ENCODE measurements around the gene UNC50.
"Not testable (repeated sequence)": the region's sequence is repeated elsewhere in the genome, so short reads cannot be mapped to it uniquely, and the experiment has no call there.

UNC50 gene

DNA sequence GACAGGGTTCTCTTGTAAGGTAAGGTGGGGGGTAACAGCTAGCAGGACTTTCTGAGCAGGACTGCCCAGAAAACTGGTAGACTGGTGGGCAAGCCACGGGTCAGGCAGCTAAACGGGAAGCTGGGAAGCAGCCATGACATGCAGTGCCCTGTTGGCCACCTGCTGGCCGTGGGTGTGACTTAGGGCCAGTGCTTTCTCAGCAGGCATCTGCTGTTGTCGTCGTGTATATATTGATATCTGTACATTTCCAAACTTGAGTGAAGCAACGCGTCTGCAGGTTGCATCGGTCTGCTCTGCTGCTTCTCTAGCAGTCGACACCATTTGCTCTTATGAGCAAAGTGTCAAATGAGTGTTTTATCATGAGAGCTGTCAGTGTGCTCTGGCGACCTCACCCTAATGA lies 31.1 kb upstream of the UNC50 start:
- DNase-seq, result no peak

DNA sequence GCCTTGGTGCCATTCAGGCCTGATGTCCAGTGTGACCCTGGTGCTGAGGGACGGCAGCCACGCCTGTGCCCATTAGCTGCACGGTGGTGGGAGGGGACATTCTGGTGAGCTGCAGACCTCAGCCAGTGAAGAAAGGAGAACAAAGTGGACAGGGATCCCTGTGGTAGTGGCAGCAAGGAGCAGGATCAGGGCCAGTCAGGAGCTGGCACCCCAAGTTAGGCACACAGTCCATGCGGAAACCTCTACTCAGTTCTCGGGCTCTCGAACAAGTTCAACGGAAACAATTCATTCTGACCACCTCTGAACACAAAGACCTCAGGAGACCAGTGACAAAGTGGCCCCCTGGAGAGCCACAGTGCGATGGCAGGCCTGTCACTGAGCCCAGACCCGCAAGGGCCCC lies 30.2 kb upstream of the UNC50 start:
- DNase-seq, result no peak

DNA sequence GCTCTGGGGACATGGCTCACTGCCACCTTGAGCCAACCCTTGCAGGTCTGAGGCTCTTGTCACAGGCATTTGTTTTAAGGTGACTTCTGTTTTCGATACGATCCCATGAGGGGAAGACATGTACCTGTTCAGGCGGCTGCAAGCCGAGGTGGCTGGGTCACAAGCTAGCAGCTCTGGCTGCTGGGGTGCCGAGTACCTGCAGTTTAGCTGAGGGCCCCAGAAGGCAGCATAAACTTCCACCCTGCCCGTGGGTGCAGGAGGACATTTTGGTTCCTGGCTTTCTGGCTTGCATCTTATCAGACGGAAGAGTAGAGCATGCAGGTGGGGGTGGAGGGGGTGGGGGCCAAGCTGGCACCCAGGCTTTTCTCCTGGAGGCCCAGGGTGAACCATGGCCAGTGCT lies 28.5 kb upstream of the UNC50 start:
- no peak for DNase-seq

DNA sequence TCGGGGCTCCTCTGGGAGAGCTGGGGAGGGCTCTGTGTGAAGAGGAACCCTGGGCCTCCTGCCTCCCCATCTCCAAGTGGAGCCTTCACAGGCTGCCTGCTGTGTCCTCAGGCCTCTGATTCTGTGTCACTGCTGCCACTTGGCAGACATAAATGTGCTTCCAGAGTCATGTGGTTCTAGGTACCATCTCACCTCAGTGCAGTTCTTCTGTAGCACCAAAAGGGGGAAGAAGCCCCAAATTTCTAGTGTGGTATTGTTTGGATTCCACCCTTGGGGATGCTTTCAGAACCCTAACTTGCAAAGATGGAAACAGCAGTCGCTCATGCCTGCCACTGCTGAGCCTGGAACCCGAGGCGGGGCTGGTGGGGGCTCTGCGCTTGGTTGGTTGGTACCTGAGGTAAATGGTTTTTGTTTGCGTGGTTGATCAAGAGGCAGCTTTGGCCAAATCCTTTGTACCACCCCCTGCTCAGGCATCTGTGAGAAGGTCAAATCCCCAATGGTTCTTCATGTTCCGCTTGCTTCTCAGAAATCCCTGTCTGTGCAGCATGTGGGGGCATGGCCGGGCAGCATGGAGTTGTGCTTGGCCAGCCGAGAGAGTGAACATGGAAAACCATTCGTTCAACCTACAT lies 27.6 kb upstream of the UNC50 start:
- DNase-seq, result no peak

DNA sequence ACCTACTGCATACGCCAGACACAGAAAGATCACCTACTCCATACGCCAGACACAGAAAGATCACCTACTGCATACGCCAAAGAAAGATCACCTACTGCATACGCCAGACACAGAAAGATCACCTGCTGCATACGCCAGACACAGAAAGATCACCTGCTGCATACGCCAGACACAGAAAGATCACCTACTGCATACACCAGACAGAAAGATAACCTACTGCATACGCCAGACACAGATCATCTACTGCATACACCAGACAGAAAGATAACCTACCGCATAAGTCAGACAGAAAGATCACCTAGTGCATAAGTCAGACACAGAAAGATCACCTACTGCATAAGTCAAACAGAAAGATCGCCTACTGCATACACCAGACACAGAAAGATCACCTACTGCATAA lies 25.9 kb upstream of the UNC50 start:
- no peak for DNase-seq

DNA sequence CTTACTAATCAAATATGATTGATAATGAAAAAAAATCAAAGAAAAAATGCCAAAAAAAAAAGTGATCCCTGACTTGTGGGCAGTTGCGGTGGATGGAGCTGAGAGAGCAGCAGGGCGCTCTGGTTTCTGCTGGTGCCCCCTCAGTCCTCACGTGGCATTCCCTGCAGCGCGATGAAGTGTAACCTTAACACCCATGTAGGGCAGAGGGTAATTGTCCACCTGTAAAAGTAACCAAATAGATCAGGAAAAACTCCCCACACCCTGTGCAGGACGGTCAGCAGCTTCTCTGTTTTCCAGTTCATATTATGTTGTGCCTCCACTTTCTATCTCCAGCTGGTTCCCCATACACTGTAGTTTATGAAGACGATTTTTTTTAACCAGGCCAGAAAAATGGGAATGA lies 25.1 kb upstream of the UNC50 start:
- no peak for DNase-seq

DNA sequence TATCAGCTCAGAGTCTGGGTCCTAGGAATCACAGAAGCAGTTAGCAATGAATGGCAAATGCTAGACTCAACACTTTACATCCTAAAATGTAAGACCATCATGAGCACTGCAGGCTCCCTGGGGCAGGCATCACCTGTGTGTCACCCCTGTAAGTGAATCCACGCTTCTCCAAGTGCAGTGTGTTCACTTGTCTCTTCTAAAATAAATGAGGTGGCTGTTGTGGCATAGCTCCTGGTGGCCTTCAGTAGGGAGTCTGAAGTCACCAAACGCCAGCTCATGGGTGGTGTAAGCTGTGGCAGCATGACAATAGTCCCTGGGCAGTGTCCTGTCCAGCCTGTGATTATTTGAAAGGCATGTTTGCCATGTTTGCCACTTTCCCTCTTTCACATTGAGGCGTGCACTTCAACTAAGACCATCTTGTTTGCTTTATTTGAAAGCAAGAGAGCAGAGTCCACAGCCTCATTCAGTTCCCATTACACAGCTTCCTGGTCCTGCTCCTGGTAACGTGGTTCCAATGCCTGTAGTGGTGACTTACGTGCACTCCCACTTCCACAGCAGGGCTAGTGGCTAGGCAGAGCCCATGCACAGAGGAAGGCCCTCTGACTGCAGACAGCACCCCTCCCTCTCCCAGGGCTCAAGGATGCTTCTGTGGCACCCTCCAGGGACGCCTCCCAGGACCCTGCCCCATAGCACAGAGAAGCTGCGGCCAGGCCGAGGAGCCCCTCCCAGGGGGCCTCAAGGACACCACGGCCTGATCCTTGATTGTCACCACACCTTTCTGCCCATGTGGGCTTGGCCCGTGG lies 24.4 kb upstream of the UNC50 start:
- DNase-seq, result no peak

DNA sequence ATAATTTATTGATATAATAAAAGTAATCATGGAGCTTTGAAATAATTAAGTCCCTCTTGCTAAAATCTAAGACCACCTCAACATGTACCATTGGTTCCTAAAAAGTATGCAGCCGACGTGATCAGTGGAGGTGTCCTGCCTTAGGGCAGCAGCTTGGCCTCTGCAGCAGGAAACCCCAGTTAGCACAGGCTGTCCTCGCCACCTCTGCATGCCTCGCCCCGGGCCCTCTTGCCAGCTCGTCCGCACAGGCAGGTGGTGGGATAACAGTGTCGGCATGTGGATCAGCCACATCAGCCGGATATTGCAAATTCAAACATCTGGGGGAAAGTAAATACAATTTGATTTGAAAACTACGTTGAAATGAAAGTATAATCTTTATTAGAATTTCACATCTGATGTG lies 23.0 kb upstream of the UNC50 start:
- DNase-seq, result no peak

DNA sequence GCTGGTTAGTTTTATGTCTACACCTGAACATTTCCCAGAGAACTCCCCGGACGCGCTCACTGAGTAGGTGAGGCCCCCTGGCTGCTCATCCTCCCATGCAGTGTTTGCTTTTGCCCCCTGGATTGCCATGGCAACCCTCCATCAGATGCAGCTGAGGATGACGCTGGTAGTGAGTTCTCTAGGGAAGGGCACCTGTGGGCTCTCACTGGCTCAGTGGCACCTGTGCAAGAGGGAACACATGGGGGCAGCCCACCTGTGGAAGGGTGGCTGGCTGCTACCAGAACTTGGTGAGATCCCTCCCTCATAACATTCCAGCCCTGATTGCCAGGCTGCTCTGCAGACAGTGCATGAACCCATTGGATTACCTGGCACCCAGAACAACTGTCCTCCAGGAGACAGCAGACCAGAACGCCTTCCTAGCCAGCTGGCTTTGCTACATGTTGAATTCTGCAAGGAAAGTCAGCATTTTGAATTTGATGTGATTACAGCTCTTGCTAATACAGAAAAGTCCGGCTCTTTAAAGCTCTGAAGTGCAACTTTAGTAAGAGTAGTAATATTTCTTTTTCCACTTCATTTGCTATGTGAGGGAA lies 21.7 kb upstream of the UNC50 start:
- DNase-seq, result no peak

DNA sequence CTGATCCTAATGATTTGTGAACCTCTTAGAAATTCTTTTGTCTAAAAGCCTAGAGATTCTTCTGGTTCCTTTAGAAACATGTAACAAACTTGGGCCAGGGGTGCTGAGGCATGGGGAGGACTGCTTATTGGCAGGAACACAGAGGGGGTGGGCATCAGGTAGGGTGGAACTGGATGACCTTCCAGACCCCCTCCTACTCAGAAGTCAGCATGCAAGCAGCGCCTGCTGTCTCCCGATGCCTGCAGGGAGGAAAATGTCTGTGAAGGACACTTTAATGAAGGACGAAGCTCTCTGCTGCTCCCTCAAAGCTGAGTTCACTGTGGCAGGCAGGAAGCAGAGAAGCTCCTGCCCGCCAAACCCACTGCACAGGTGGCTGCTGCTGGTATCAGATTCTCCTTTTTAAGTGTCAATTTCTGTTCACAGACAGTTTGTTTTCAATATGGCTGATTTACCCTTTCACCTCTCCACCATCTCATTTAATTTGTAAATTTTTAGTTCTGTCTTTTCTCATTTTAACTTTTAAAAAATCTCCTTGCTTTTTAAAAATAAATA lies 19.4 kb upstream of the UNC50 start:
- DNase-seq, result no peak

DNA sequence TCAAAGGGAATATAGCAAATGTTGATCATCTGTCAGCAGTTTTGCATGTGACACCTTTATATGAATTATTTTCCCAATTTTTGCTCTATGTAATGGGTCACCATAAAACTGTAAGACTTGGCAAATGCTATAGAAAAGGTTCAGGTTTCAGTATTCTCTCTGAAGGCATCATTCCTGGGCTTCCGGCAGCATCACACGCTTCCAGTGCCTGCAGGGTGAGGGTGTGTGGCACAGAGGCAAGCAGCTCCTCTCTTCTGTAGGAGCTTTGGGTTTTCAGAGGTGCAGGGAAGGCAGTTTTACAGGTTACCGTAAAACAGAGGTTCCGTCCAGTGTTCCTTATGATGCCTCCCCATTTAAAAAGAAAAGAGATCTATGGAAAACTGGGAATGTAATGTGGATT lies 18.9 kb upstream of the UNC50 start:
- no peak for DNase-seq

DNA sequence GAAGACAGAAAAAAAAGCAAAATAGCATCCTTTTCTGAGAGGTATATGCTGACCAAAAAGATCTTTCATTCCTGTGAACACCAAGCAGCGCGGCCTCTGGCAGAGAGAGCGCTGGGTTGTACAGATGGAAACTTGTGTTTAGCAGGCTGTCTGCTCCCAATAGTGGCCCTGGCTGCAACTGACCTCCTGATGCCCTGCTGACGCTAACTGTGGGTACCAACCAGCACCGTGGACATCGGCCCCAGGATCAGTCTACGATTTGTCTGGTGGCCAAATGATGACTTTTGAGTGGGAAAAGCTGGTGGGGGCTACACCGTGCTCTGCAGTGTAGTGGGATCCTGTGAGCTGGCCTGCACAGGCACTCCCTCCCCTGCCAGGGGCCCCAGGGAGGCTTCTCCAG lies 15.8 kb upstream of the UNC50 start:
- DNase-seq, result no peak

DNA sequence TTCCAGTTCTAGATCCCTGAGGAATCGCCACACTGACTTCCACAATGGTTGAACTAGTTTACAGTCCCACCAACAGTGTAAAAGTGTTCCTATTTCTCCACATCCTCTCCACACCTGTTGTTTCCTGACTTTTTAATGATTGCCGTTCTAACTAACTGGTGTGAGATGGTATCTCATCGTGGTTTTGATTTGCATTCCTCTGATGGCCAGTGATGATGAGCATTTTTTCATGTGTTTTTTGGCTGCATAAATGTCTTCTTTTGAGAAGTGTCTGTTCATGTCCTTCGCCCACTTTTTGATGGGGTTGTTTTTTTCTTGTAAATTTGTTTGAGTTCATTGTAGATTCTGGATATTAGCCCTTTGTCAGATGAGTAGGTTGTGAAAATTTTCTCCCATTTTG lies 13.7 kb upstream of the UNC50 start:
- not testable (repeated sequence) for DNase-seq

DNA sequence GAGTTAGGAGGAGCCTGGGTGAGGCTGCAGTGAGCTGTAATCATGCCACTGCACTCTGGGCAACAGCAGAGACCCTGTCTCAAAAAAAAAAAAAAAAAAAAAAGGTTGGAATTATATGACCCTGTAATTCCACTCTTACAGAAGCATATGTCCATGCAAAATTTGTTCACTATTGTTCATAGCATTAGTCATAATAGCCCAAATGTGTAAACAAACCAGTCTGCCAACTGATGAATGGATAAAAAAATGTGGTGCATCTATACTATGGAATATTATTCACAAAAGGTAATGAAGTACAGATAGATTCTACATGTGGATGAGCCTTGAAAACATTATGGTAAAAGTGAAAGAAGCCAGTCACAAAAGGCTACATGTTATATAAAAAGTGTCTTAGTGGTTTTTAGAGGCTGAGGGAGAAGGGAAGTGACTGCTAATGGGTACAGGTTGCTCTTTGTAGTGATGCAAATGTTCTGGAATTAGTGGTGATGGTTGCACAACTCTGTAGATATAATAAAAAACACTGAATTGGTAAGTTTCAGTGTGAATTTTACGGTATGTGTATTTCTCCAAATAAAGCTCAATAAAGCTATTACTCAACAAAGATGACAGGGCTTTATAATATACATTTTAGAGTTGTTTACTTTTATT lies 9.5 kb upstream of the UNC50 start:
- DNase-seq, result no peak

DNA sequence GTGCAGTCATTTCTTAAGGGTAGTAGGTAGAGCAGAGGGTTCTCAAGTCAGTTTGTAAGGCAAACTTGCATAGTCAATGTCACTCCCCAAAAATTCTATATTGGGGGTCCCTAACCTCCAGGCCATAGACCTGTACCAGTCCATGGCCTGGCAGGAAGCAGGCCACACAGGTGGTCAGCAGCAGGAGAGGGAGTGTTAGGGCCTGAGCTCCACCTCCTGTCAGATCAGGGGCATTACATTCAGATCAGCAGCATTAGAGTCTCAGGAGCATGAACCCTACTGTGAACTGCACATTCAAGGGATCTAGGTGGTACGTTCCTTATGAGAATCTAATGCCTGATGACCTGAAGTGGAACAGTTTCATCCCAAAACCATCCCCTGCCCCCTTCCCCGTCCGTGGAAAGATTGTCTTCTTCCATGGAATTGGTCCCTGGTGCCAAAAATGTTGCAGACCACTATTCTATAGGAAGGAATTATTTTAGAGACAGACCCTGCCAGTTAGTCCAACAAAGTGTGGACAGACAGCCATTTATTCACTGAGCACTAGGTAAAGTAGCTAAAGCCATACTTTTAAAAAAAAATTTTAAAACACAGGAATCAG lies 6.8 kb upstream of the UNC50 start:
- no peak for DNase-seq

DNA sequence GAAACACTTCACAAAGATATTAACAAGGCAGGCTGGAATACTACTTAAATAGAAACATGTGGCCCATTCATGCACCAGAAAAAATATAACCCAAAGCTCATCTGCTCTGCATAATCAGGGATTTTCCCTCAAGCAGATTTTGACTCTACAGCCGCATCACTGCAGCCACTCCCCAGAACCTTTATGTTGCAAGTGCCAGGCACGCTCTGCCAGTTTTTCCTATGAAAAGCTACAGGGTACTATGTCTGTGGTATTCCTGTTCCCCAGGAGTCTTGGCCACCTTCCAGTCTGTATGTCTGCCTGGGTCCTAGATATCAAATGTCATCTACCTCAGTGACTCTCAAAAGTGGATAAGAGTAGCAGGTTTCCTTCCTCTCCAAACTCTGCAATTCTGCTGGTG lies 3.8 kb upstream of the UNC50 start:
- no peak for DNase-seq

DNA sequence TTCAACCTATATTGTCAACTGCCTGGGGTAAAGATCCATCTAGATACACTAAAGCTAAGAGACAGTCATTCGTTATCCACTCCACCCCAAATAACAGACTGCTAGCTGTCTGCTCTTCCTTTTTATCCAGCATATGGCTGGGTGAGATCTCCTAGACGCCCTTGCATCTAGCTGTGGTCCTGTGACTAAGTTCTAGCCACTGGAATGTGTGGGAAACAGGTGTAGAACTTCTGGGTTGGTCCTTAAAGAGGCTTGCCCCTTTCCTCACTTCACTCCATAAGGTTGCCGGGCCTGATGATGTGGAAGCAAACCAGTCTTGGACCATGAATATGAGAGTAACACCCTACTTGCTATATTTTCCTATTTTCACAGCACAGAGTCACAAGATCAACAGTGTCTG lies 3.3 kb upstream of the UNC50 start:
- DNase-seq, result no peak

DNA sequence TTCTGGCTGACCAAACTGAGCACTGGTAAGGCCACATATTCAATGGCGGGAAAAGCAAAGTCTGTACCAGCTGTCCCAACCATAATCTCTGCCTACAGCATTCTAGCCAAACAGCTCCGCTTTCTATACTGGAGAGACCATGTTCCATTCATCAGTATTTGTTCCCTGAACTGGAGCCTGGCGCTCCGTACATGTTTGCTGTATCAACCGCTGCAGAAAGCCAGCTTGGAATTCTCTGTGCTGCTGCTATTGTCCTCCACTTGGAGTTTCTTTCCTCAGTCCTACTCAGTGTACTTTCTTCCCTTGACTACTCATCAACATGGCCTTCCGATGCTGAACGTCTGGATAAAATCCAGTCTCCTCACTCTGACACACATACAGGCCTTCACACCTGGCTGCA lies 2.0 kb upstream of the UNC50 start:
- no peak for DNase-seq

DNA sequence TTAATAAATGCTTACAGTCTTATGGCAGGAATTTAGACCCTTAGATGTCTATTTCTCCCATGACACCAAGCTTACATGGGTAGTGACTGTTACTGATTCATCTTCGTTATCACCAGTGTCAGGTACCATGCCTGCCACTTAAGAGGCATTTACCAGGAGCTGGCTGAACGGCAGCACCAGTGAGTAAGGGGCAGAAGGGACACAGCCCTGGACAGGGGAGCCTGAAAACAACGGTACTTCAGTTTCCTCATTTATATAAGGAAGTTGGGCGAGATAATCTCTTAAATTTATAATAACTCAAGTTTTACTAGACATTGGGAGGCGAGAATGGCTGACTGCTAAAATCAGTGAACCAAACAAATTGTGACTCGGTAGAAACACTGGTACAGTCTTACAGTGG lies 1.3 kb upstream of the UNC50 start:
- no peak for DNase-seq

DNA sequence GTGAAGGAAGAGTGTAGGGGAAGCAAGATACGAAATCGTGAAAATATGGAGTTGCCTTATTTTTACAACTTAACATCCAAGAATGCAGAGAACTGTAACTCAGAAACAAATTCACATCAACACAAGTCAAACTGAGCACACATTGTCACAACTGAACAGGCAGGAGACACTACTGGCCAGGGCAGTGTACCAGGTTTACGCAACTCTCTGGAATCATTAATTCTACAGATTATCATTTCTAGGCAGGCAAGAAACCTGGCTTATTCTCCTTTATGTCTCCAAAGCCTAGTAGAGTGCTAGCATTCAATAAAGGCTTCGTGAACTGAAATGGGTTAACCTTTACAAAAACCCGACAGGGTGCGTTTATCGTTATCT lies 661 bp upstream of the UNC50 start:
- DNase-seq, result no peak

DNA sequence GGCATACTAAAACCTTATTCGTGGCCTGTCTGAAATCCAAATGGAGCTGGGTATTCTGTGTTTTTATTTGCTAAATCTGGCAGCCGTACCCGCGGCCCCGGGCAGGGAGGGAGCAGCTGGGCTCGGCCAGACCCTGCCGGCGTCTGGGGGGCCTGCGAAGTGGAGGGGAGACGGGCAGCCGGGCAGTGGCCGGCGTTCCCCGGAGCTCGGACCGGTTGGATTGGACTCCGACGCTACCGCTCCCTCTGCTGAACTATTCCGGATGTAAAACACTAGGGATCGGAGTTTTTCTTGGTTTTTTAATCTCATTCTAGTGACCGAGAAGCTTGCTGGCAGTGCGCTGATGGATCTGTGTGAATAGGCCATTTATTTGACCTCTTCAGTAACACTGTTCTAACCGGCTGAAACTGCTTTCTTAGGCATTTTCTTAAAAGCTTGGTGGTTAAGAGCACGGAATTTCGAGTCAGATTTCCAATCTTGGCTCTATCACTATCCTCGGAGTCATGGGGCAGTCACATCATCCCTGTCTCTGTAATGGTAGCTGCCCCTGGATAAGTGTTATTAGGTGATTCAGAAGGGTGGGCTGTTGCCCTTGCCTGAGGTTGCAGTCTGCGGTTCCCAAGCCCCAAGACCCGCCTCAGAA lies 694 bp downstream of the UNC50 start:
- no peak for DNase-seq

DNA sequence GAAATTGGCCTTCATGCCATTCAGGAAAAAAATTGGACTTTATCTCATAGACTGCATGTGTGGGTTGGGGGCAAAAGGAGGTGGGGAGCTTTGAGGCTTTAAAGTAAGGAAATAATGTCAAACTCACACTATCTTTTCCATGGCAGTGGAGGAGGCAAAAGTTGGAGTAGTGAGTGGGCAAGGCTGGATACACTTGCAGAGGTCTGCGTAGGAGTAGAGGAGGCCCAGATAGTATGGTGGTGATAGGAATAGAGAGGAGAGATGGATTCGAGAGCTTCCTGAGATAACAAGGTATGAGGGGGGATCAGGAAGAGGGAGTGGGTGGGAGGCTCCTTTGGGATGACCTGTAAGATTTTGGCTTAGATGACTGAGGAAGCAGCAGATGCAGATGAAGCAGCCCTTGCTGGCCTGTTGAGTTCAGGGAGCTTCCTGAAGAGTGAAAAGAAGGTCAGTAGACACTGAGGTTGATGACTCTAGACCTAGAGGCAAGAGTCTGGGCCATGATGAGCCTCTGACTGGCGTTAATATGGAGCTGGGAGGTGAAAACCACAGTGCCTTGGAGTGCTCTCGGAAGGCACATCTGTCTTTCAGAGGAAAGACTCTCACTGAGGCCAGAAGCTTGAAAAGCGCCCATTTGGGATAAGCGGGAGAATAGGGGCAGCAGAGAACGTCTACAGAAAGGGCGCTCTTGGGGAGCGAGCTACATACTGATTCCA lies 5.8 kb downstream of the UNC50 start:
- DNase-seq, result no peak

Data from activated naive CD4-positive, alpha-beta T cell treated with Interleukin-2 at 50 U/mL for 16 hours (primary cell).